ENCODE results near the gene ELMO3.
A peak's percentile ranks its signal among the peaks of the same experiment; 100 is the strongest.

The ELMO3 gene

GRCh38 chr16:67169011-67169451 lies 29.9 kb upstream of the ELMO3 start:
- DNase-seq, result peak; percentile 8
- H3K27me3 ChIP-seq, result no peaks in the 10 kb centered on the region; the same call in 1 of the 2 replicates
- no peaks in the 10 kb centered on the region for H3K9me3 ChIP-seq
- no peak for TF ChIP-seq CTCF (IDR thresholded peaks at IDR 0.05; ENCODE audit: low read depth, low read length)
- no peaks in the 10 kb centered on the region for H3K36me3 ChIP-seq
- peaks cover 14% of the 10 kb centered on the region for H3K4me1 ChIP-seq
- H3K4me3 ChIP-seq (ENCODE audit: low read depth, low read length), result peak overlapping the region; percentile 58

GRCh38 chr16:67169642-67170167 lies 29.2 kb upstream of the ELMO3 start:
- peak; percentile 83 for DNase-seq
- Histone ChIP-seq H3K4me3 (ENCODE audit: low read depth, low read length) (peak overlapping the region; percentile 58), H3K27me3 (no peaks in the 10 kb centered on the region), H3K9me3 (no peaks in the 10 kb centered on the region), H3K36me3 (no peaks in the 10 kb centered on the region), H3K4me1 (peaks cover 14% of the 10 kb centered on the region)
- peak; percentile 82 for TF ChIP-seq CTCF (IDR thresholded peaks at IDR 0.05; ENCODE audit: low read depth, low read length)

- TF ChIP-seq CTCF (IDR thresholded peaks at IDR 0.05; ENCODE audit: low read depth, low read length), result no peak; the same call in 1 of the 2 replicates
- H3K4me1 ChIP-seq, result peaks cover 18% of the 10 kb centered on the region
- no peaks in the 10 kb centered on the region for H3K27me3 ChIP-seq
Observed at GRCh38 chr16:67170168-67170948, 28.6 kb upstream of the ELMO3 start, which contains the start of gene NOL3. TSS of gene NOL3 (plus strand) at chr16:67170538.

GRCh38 chr16:67170949-67171649 lies 27.8 kb upstream of the ELMO3 start:
- DNase-seq, result no peak
- Histone ChIP-seq H3K9me3 (no peaks in the 10 kb centered on the region), H3K36me3 (no peaks in the 10 kb centered on the region), H3K27me3 (no peaks in the 10 kb centered on the region), H3K4me3 (ENCODE audit: low read depth, low read length) (peak overlapping the region; percentile 58), H3K4me1 (peaks cover 18% of the 10 kb centered on the region)
- no peak for TF ChIP-seq CTCF (IDR thresholded peaks at IDR 0.05; ENCODE audit: low read depth, low read length)

More at GRCh38 chr16:67170168-67170948, 28.6 kb upstream of the ELMO3 start, which contains the start of gene NOL3:
- peak within 1 kb of the TSS; percentile 58 for H3K4me3 ChIP-seq (ENCODE audit: low read depth, low read length)
- H3K36me3 ChIP-seq, result no peaks in the 10 kb centered on the region
- DNase-seq, result peak; percentile 94
- H3K9me3 ChIP-seq, result no peaks in the 10 kb centered on the region

- H3K4me1 ChIP-seq, result peaks cover 18% of the 10 kb centered on the region
- TF ChIP-seq CTCF (IDR thresholded peaks at IDR 0.05; ENCODE audit: low read depth, low read length), result no peak
- H3K4me3 ChIP-seq (ENCODE audit: low read depth, low read length), result peak overlapping the region; percentile 65
- no peak for DNase-seq
- H3K36me3 ChIP-seq, result no peaks in the 10 kb centered on the region
- H3K27me3 ChIP-seq, result no peaks in the 10 kb centered on the region
- H3K9me3 ChIP-seq, result no peaks in the 10 kb centered on the region
Observed at GRCh38 chr16:67173323-67173722, 25.6 kb upstream of the ELMO3 start.

Measured in BE2C (cell line).